GM18907 (cell line): ENCODE data around the gene SHANK3.

Source experiments
- ATAC-seq: cut with Tn5 transposase; IDR thresholded peaks from one replicate; pipeline ENCODE4 v1.9.1; 2021; ENCODE audit warnings: mild to moderate bottlenecking, moderate library complexity; ENCODE audit not compliant: unreplicated experiment

Gene SHANK3

DNA sequence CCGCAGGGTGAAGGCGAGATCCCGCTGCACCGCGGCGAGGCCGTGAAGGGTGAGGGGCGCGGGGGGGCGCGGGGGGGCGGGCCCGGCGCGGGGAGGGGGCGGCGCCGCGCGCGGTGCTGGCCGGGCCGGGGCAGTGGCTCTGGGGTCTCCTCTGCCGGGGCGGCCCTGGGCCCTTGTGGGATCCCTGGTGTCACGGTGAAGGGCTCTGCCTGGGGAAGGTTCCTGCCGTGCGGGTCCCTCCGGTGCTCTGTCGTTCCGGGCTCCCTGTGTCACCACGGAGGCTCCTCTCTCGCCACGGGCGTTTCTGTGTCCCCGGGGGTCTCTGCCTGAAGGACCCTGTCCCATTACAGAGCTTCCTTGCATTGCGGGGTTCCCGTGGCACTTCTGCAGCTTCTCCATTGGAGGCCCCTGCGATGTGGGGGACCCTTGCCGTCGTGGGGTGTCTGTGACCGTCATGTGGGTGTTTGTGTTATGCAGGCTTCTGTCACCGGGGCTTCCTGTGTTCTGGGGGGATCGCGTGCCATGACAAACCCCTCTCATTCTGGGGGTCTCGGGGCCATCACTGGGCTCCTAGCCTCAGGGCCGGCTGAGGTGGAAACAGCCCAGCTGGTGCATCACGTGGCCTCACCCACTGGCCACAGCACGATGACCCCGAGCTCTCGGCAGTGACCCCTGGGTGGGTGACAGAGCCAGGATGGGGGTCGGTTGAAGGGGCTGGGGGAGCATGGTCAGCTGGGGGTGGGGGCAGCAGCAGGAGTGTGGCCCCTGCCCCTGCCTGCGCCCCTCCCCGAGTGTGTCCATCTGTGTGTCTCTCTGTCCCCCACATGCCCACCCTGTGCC is 25.3 kb downstream of the SHANK3 start:
- ATAC-seq, result no peak

DNA sequence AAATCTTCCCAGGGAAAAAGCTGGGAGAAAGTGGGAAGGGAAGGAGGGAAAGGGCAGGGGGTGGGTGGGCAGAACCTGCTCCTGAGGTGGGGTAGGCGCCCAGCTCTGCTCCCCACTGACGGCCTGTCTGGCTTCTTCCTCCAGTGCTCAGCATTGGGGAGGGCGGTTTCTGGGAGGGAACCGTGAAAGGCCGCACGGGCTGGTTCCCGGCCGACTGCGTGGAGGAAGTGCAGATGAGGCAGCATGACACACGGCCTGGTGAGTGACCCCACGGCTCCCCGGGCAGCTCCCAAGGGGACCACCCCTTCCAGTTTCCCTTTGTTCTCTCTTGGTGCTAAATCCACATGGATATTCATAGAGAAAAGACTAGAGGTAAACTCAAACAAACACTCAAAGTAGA is 25.9 kb downstream of the SHANK3 start:
- ATAC-seq, result no peak

DNA sequence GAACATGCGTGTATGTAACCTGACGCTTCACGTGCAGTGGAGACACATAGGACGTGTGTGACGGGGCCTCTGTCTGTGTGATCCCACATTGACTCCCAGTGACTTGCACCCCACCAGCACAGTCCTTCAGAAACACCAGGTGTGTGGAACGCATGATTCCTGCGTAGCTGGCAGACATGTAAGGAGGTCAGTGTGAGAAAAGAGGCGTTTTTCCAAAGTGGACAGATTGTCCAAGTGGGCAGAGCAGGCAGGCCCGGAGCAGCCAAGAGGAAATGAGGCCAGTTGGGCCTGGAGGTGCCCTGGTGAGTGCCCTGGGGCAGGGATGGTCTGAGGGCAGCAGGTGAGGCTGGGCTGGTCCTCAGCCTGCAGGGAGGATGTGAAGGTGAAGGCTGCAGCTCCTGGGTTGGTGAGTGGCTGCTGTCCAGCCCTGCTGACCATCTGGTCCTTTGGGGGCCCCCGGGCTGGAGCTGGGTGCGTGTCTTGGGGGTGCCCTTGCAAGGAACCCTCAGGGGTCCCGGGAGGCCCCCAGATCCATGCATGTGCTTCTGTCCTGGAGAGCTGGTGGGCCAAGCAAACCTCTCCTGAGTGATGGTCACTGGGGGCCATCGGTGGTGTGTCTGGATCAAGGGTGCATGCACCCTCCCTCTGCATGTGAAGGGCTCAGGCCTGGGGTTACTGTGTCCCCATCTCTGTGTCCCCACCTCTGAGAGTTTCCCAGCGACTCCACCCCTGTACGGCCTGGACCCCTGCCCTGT is 26.6 kb downstream of the SHANK3 start:
- no peak for ATAC-seq

DNA sequence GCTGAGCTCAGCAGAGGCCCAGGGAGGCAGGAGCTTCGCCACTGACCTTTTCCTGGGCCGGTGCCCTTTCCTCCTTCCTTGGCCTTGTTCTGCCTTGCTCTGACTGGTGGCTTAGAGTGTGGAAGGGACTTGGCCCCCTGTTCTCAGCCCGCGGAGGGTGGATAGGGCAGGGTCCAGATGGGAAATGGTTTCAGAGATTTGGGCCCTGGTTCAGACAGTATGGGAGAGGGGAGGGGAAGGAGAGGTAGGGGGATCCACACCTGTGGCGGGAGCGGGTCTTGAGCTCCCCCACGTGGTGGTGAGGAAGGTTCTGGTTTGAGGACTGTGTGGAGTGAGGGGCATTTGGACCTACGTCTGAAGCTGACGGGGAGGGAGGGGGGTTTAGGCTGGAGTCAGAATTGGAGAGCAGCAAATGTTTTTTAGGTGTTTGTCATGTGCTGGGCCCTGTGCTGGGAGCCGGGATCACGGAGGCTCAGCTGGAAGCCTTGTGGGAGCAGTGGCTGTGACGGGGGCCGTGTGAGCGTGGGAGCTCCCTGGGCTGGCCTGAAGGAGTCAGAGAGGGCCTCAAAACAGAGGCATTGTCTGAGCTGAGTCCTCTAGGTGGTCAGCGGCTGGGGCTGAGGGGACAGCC is 27.2 kb downstream of the SHANK3 start:
- no peak for ATAC-seq

GRCh38 chr22:50700387-50701075 is 27.9 kb downstream of the SHANK3 start:
- ATAC-seq, result no peak

DNA sequence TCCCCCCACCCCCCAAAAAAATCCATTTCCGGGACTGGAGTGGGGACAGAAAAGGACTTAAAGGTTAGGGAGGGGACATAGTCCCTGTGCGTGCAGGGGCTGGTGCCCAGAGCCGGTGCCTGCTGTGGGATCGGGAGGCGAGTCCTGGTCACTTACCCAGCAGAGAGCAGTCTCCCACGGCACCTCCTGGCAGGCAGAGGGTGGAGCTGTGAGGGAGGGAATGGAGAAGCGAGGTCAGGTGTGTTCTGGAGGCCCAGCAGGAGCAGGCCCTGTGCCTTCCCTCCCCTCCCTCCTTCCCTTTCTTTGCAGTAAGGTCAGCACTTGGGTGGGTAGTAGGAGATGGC is 28.4 kb downstream of the SHANK3 start:
- no peak for ATAC-seq

DNA sequence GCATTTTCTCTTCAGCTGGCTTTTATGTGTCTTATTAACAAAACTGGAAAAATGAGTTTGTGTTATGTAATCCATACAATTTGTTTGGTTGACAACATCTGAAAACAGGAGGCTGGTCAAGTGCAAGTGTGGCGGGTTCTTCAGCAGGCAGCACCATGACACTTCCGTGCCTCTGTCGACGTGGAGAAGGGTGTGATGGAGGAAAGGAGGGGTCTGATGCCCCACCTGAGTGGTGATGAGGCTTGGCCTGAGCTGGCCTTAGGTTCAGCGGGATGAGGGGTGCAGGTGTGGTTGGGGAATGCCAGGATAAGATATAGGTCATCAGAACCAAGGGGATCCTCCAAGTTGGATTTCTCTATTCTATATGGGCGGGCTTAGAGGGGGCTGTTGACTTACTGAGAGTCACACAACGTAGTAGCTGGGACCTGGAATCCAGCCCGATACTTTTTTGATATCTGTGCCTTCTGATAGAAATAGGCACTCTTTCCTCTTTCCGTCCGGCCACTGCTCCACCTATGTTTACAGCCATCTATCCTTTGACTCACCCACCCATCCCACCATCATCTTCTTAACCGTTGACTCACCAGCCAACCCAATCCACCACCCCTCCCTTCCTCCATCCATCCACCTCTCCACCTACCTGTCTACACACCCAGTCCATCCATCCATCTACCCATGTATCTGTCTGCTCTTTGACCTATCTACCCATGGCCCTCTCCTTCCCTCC is 29.0 kb downstream of the SHANK3 start:
- no peak for ATAC-seq

GRCh38 chr22:50702261-50702671 is 29.6 kb downstream of the SHANK3 start:
- no peak for ATAC-seq

DNA sequence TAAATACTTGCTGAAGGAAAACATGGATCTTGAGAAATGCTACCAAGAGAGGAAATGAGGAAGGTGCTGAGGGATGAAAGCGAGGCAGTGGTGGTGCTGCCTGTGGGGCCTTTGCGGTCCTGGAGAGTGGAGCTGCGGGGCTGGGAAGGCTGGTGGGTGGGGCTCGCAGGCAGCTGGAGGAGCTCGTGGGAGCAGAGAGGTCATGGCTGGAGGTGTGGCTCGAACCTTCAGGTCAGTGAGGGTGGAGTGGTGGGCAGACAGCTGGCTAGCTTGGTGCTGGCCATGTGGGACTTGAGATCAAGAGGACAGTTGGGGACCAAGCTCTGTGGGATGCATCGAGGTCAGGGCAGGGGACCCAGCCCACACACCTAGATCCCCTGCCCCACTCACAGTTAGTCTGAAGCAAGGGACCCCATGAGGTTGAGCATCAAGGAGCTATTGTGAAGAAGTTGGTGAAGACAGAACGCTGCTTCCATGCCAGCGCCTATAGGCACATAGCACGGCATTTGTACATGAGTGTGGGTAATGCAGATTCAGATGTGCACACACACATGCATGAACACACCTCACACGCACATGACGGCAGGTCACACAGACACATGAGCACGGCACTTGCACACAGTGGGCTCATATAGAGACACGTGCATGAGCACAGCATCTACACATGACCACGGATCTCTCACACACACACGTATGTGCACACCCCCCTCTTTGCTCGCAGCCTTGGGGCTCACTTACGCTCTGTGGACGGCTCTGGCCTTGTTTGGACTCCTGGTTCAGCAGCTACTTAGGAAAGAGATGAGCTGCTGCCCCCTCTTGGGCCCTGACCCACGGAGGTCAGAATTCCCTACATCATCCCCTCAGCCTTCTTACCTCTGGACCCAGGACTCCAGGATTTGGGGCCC is 30.4 kb downstream of the SHANK3 start:
- no peak for ATAC-seq

DNA sequence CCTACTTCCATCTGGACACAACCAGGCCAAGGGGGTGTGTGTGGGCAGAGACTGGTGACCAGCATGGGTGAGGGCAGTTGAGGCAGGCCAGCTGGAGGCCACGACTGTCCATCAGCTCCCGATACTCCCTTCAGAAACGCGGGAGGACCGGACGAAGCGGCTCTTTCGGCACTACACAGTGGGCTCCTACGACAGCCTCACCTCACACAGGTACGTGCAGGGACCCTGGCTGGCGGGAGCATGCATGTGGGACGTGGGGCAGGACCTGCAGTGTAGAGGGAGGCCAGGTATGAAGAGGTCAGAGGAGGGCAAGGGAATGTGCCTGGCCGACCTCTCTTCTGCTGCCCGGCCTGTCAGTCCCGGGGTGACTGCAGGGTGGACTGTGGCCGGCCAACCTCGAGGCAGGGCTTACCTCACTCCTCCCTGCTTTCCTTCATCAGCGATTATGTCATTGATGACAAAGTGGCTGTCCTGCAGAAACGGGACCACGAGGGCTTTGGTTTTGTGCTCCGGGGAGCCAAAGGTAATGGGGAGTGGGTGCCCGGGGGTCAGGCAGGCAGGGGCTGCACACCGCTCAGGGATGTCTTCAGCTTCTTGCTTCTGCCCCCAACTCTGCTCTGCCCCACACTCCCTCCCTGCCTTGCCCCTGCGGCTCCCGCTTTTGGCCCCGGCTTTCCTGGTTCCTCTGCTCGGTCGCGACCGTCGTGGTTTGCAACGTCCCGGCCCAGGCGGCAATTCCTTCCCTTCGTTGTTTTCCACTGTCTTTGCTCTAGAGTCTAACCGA is 31.3 kb downstream of the SHANK3 start:
- no peak for ATAC-seq

DNA sequence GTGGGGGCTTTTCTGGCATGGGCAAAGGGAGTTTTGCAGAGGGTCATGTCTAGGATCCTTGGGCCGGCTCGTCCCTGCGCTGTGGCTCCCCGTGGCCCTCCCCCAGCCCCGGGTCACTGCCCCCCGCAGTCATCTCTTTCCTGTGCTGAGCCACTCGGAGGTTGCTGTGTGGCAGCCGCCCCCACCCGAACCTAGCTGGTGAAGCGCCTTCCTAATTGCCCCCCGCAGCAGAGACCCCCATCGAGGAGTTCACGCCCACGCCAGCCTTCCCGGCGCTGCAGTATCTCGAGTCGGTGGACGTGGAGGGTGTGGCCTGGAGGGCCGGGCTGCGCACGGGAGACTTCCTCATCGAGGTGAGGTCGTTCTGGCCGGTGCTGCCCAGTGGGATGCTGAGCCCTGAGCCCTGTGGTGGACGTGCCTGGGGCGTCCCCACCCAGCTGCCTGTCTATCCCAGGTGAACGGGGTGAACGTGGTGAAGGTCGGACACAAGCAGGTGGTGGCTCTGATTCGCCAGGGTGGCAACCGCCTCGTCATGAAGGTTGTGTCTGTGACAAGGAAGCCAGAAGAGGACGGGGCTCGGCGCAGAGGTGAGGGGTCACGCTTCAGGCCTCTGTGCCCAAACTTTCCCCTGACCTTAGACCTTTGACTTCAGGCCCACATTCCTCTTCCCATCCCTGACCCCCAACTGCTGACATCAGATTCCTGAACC is 32.0 kb downstream of the SHANK3 start:
- no peak for ATAC-seq

GRCh38 chr22:50705219-50705691 is 32.6 kb downstream of the SHANK3 start:
- no peak for ATAC-seq

GRCh38 chr22:50705851-50706351 is 33.3 kb downstream of the SHANK3 start:
- ATAC-seq, result no peak

GRCh38 chr22:50706481-50707125 is 34.0 kb downstream of the SHANK3 start:
- no peak for ATAC-seq

DNA sequence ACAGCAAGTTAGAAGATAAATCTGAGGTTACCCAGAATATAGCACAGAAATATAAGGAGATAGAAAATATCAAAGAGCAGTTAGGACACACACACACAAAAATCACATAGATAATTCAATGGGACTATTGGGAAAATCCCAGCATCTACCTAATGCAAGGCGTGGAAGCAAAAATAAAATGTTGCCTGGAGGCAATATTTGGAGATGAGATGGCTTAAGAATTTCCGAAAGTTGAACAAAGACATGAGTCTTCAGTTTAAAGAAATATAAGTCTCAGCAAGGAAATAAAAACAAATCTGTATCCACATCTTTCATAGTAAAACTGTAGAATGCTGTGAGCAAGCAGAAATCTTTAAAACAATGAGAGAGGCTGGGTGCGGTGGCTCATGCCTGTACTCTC is 35.9 kb downstream of the SHANK3 start:
- ATAC-seq, result no peak

DNA sequence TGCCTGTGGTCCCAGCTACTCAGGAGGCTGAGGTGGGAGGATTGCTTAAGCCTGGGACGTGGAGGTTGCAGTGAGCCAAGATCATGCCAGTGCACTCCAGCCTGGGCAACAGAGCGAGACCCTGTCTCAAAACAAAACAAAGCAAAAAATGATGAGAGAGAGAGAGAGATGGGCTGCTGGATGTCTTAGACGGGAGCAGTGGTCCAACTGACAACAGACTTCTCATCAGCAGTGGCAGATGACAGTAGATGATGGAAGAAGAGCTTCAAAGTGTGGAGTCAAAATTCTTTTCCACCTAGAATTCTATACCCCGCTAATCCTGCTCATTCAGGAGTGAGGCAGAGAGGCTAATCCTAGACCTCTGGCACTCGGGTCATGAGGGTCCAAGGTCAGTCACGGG is 36.4 kb downstream of the SHANK3 start:
- ATAC-seq, result no peak

DNA sequence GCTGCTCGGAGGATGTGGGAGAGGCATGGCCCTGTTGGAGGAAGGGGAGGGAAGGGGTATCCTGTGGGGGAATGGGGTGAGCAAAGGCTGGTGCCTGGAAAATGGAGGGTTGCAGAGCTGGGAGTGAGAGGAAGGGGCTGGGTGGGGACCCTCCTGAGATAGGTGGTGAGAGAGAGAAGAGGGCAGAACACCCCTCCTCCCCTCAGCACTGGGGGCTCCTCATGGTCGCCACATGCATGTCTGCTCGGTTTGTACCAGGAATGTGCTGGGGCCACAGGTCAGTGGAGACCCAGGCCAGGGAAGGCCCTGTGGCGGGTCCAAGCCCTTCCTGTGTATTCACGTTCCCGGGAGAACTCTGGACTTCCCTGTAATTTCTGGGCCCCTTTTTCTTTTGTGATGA is 37.6 kb downstream of the SHANK3 start:
- no peak for ATAC-seq
